ENCODE results near the gene RNF166.

The RNF166 gene

DNA sequence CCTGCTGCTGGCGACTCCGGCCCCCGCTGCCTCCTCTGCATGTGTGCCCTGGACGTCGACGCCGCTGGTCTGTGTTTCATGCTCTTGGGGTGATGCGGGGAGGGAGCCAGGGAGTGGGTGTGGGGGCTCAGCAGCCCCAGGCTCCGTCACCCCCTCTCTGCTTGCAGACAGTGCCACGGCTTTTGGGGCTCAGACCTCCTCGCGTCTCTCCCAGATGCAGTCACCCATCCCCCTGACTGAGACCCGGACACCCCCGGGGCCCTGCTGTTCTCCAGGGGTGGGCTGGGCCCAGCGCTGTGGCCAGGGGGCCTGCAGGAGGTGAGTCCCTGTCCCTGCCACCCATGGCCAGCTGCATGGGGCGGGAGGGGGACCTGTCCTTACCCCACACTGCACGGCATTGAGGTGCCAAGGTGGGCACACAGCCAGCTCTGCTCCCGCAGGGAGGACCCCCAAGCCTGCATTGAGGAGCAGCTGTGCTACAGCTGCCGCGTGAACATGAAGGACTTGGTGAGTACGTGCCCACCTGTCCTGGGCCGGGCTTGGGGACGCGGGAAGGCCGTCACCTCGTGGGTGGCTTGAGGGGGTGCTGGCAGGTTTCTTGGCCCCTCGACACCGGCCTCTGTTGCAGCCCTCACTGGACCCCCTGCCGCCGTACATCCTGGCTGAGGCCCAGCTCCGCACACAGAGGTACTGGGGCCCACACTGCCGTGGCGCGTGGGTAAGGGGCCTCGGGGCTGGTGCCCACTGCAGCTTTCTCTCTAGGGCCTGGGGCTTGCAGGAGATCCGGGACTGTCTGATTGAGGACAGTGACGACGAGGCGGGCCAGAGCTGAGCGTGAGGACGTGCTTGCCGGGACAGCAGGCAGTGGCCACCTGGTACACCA lies 8.5 kb upstream of the RNF166 start:
- DNase-seq (ENCODE audit: extremely low spot score): no peak
- TF ChIP-seq TARDBP (IDR thresholded peaks at IDR 0.05): no peak
- no peak for TF ChIP-seq LEF1 (IDR thresholded peaks at IDR 0.05; ENCODE audit: borderline replicate concordance)
- TF ChIP-seq FOXM1 (IDR thresholded peaks at IDR 0.05; ENCODE audit: borderline replicate concordance): no peak
- no peak for TF ChIP-seq SP1 (IDR thresholded peaks at IDR 0.05)
- TF ChIP-seq NFRKB (IDR thresholded peaks at IDR 0.05): no peak
- no peak for TF ChIP-seq HDGF (IDR thresholded peaks at IDR 0.05; ENCODE audit: borderline replicate concordance)
- TF ChIP-seq CTBP1 (IDR thresholded peaks at IDR 0.05; ENCODE audit: borderline replicate concordance): no peak
- TF ChIP-seq L3MBTL2 (conservative IDR thresholded peaks at IDR 0.05): no peak
- no peak for TF ChIP-seq ARNT (IDR thresholded peaks at IDR 0.05)
- CTCF ChIA-PET: no interaction called here
- POLR2A ChIA-PET: no interaction called here

DNA sequence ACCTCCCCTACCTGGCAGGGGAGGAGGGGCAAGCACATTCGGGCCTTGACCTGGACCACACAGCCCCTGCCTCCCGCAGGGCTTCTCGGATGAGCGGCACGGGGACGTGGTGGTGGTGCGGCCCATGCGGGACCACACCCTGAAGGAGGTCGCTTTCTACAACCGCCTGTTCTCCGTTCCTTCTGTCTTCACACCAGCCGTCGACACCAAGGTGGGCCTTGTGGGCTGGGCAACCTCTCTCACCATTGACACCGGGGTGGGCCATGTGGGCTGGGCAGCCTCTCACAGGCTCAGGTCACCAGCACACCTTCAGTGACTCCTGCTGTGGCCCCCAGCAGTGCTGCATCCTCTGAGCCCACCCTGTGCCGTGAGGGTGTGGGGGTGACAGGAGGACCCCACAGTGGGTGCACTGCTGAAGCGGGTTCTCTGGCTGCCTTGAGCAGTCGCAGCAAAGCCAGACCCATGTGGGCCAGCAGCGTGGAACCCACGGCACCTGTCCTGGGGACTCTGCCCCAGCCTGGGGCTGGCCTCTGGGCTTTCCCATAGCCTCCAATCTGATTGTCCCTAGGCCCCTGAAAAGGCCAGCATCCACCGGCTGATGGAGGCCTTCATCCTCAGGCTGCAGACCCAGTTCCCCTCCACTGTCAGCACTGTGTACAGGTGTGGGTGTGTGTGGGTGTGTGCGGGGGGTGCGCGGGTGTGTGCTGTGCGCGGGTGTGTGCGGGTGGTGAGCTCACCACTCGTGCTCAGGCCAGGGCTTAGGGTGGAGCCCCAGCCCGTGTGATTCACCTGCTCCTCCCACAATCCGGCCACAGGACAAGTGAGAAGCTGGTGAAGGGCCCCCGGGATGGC lies 7.6 kb upstream of the RNF166 start:
- DNase-seq (ENCODE audit: extremely low spot score): no peak
- CTCF ChIA-PET: no interaction called here

DNA sequence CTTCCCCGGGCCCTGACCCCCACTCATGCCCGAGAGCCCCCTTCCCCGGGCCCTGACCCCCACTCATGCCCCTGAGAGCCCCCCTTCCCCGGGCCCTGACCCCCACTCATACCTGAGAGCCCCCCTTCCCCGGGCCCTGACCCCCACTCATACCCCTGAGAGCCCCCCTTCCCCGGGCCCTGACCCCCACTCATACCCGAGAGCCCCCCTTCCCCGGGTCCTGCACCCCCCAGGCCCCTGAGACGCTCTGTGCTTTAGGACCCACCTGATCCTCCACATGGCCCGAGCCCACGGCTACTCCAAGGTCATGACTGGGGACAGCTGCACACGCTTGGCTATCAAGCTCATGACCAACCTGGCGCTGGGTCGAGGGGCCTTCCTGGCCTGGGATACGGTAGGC lies 6.8 kb upstream of the RNF166 start:
- CTCF ChIA-PET: no interaction called here
- TF ChIP-seq ELF4 (IDR thresholded peaks at IDR 0.05) (no peak), ZNF384 (IDR thresholded peaks at IDR 0.05) (no peak), FOXA1 (IDR thresholded peaks at IDR 0.05) (no peak), NFRKB (IDR thresholded peaks at IDR 0.05) (no peak), BHLHE40 (IDR thresholded peaks at IDR 0.05; ENCODE audit: borderline replicate concordance) (no peak), TARDBP (IDR thresholded peaks at IDR 0.05) (no peak), SP1 (IDR thresholded peaks at IDR 0.05) (no peak), LEF1 (IDR thresholded peaks at IDR 0.05; ENCODE audit: borderline replicate concordance) (no peak), ARNT (IDR thresholded peaks at IDR 0.05) (no peak), CTBP1 (IDR thresholded peaks at IDR 0.05; ENCODE audit: borderline replicate concordance) (no peak), HDGF (IDR thresholded peaks at IDR 0.05; ENCODE audit: borderline replicate concordance) (no peak), FOXK2 (IDR thresholded peaks at IDR 0.05) (no peak)
- TF ChIP-seq, protein P1, sequence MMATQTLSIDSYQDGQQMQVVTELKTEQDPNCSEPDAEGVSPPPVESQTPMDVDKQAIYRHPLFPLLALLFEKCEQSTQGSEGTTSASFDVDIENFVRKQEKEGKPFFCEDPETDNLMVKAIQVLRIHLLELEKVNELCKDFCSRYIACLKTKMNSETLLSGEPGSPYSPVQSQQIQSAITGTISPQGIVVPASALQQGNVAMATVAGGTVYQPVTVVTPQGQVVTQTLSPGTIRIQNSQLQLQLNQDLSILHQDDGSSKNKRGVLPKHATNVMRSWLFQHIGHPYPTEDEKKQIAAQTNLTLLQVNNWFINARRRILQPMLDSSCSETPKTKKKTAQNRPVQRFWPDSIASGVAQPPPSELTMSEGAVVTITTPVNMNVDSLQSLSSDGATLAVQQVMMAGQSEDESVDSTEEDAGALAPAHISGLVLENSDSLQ (IDR thresholded peaks at IDR 0.05): no peak
- no peak for DNase-seq (ENCODE audit: extremely low spot score)
- POLR2A ChIA-PET: no interaction called here

More for the DNA sequence above, 7.6 kb upstream of the RNF166 start:
- TF ChIP-seq SP1 (IDR thresholded peaks at IDR 0.05): no peak
- TF ChIP-seq FOXK2 (IDR thresholded peaks at IDR 0.05): no peak
- no peak for TF ChIP-seq ARNT (IDR thresholded peaks at IDR 0.05)
- no peak for TF ChIP-seq FOXM1 (IDR thresholded peaks at IDR 0.05; ENCODE audit: borderline replicate concordance)
- TF ChIP-seq CTBP1 (IDR thresholded peaks at IDR 0.05; ENCODE audit: borderline replicate concordance): no peak
- no peak for TF ChIP-seq LEF1 (IDR thresholded peaks at IDR 0.05; ENCODE audit: borderline replicate concordance)
- TF ChIP-seq, protein P1 (IDR thresholded peaks at IDR 0.05): no peak
- TF ChIP-seq ELF4 (IDR thresholded peaks at IDR 0.05): no peak
- no peak for TF ChIP-seq ZNF384 (IDR thresholded peaks at IDR 0.05)
- TF ChIP-seq L3MBTL2 (conservative IDR thresholded peaks at IDR 0.05): no peak
- TF ChIP-seq TARDBP (IDR thresholded peaks at IDR 0.05): no peak
- no peak for TF ChIP-seq BHLHE40 (IDR thresholded peaks at IDR 0.05; ENCODE audit: borderline replicate concordance)
- TF ChIP-seq SUZ12 (IDR thresholded peaks at IDR 0.05): no peak
- no peak for TF ChIP-seq HDGF (IDR thresholded peaks at IDR 0.05; ENCODE audit: borderline replicate concordance)
- no peak for TF ChIP-seq FOXA1 (IDR thresholded peaks at IDR 0.05)
- TF ChIP-seq NFRKB (IDR thresholded peaks at IDR 0.05): no peak
- POLR2A ChIA-PET: no interaction called here

DNA sequence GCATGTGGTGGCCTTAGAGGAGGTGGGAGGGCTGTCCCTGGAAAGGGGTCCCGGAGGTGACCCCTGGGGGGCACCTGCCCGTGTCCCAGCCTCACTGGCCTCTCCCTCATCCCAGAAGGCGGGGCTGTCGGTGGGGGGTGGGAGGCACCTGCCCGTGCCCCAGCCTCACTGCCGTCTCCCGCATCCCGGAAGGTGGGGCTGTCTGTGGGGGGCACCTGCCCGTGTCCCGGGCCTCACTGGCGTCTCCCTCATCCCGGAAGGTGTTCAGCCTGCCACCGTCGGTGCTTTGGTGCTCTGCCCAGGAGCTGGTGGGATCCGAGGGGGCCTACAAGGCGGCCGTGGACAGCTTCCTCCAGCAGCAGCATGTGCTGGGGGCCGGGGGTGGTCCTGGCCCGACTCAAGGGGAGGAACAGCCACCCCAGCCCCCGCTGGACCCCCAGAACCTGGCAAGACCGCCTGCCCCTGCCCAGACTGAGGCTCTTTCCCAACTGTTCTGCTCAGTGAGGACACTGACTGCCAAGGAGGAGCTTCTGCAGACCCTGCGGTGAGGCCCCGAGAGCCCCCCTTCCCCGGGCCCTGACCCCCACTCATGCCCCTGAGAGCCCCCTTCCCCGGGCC lies 6.3 kb upstream of the RNF166 start:
- TF ChIP-seq ARNT (IDR thresholded peaks at IDR 0.05) (no peak), SUZ12 (IDR thresholded peaks at IDR 0.05) (no peak), LEF1 (IDR thresholded peaks at IDR 0.05; ENCODE audit: borderline replicate concordance) (no peak), L3MBTL2 (conservative IDR thresholded peaks at IDR 0.05) (no peak), TARDBP (IDR thresholded peaks at IDR 0.05) (no peak), FOXA1 (IDR thresholded peaks at IDR 0.05) (no peak), CTBP1 (IDR thresholded peaks at IDR 0.05; ENCODE audit: borderline replicate concordance) (no peak), FOXM1 (IDR thresholded peaks at IDR 0.05; ENCODE audit: borderline replicate concordance) (no peak), FOXK2 (IDR thresholded peaks at IDR 0.05) (no peak), ELF4 (IDR thresholded peaks at IDR 0.05) (no peak), SP1 (IDR thresholded peaks at IDR 0.05) (no peak), HDGF (IDR thresholded peaks at IDR 0.05; ENCODE audit: borderline replicate concordance) (no peak), NFRKB (IDR thresholded peaks at IDR 0.05) (no peak)
- TF ChIP-seq, protein P1 (IDR thresholded peaks at IDR 0.05): no peak
- ChIA-PET POLR2A (no interaction called here), CTCF (no interaction called here)
- no peak for DNase-seq (ENCODE audit: extremely low spot score)

DNA sequence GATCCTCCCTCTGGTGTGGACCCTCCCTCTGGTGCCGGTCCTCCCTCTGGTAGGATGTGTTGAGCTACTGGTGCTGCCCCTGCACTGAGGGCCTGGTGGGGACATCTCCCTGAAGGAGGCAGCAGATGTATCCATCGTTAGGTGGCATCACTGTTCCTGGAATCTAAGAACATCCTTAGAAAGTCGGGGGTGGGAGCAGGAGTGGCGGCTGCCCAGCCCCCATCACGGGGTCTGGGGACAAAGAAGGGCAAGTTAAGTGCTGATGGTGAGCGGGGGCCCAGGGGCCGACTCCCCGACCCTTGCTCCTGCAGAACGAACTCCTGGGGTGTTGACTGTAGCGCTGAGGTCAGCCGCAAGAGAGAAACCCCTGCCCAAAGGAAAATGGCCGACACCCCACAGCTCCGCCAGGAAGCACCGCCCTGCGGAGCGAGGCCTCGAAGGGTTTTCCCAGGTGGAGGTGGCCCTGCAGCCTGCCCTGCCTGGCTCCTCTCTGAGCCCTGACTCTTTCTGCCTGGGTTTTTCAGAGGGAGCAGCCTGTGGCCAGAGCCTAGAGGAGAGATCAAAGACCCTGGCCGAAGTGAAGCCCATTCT lies 5.6 kb upstream of the RNF166 start:
- POLR2A ChIA-PET: interaction anchor here (1.2 kb wide), 1 partner anchor 11 kb away, joined by 4 read pairs; no protein-coding TSS in a partner anchor
- DNase-seq (ENCODE audit: extremely low spot score): no peak
- CTCF ChIA-PET: no interaction called here
- TF ChIP-seq NFRKB (IDR thresholded peaks at IDR 0.05): no peak
- no peak for TF ChIP-seq FOXK2 (IDR thresholded peaks at IDR 0.05)
- no peak for TF ChIP-seq LEF1 (IDR thresholded peaks at IDR 0.05; ENCODE audit: borderline replicate concordance)
- TF ChIP-seq ZNF384 (IDR thresholded peaks at IDR 0.05): no peak
- no peak for TF ChIP-seq HDGF (IDR thresholded peaks at IDR 0.05; ENCODE audit: borderline replicate concordance)
- no peak for TF ChIP-seq FOXA1 (IDR thresholded peaks at IDR 0.05)
- no peak for TF ChIP-seq TARDBP (IDR thresholded peaks at IDR 0.05)
- no peak for TF ChIP-seq FOXM1 (IDR thresholded peaks at IDR 0.05; ENCODE audit: borderline replicate concordance)
- TF ChIP-seq, protein P1 (IDR thresholded peaks at IDR 0.05): no peak
- TF ChIP-seq CTBP1 (IDR thresholded peaks at IDR 0.05; ENCODE audit: borderline replicate concordance): no peak
- TF ChIP-seq ELF4 (IDR thresholded peaks at IDR 0.05): no peak
- TF ChIP-seq L3MBTL2 (conservative IDR thresholded peaks at IDR 0.05): no peak
- TF ChIP-seq SP1 (IDR thresholded peaks at IDR 0.05): no peak
- no peak for TF ChIP-seq BHLHE40 (IDR thresholded peaks at IDR 0.05; ENCODE audit: borderline replicate concordance)
- TF ChIP-seq SUZ12 (IDR thresholded peaks at IDR 0.05): no peak
- no peak for TF ChIP-seq ARNT (IDR thresholded peaks at IDR 0.05)
